ENCODE measurements around the gene POP4.

The POP4 gene

GRCh38 chr19:29577649-29577963, 28.5 kb upstream of the POP4 start:
- no peak for DNase-seq

- no peak for DNase-seq
Observed at GRCh38 chr19:29578349-29578748, 27.7 kb upstream of the POP4 start.

- DNase-seq = no peak
Observed at GRCh38 chr19:29579308-29579910, 26.7 kb upstream of the POP4 start.

- DNase-seq = no peak
Observed at GRCh38 chr19:29581398-29581797, 24.7 kb upstream of the POP4 start.

- no peak for DNase-seq
Observed at GRCh38 chr19:29583196-29583999, 22.7 kb upstream of the POP4 start.

- DNase-seq = no peak
Observed at GRCh38 chr19:29586401-29586800, 19.7 kb upstream of the POP4 start.

- DNase-seq = no peak
Observed at GRCh38 chr19:29587059-29587458, 19.0 kb upstream of the POP4 start.

- DNase-seq = no peak
Observed at GRCh38 chr19:29587518-29587986, 18.5 kb upstream of the POP4 start.

GRCh38 chr19:29588095-29588494, 18.0 kb upstream of the POP4 start:
- no peak for DNase-seq

- no peak for DNase-seq
Observed at GRCh38 chr19:29590278-29590677, 15.8 kb upstream of the POP4 start.

GRCh38 chr19:29591670-29592069, 14.4 kb upstream of the POP4 start:
- no peak for DNase-seq

GRCh38 chr19:29593869-29594268, 12.2 kb upstream of the POP4 start:
- DNase-seq = no peak

- DNase-seq = peak; percentile 89
Observed at GRCh38 chr19:29596080-29596727, 9.9 kb upstream of the POP4 start.

GRCh38 chr19:29596885-29597525, 9.1 kb upstream of the POP4 start:
- peak; percentile 83 for DNase-seq

GRCh38 chr19:29598036-29598435, 8.0 kb upstream of the POP4 start:
- no peak for DNase-seq

- DNase-seq = no peak
Observed at GRCh38 chr19:29598496-29598895, 7.6 kb upstream of the POP4 start.

GRCh38 chr19:29603308-29603707, 2.8 kb upstream of the POP4 start:
- DNase-seq = no peak

- no peak for DNase-seq
Observed at GRCh38 chr19:29606420-29606747, 301 bp downstream of the POP4 start.

GRCh38 chr19:29609636-29610035, 3.6 kb downstream of the POP4 start:
- DNase-seq = no peak

- no peak for DNase-seq
Observed at GRCh38 chr19:29610213-29610573, 4.1 kb downstream of the POP4 start.

GRCh38 chr19:29610574-29611271, 4.6 kb downstream of the POP4 start:
- DNase-seq = no peak

GRCh38 chr19:29612121-29612520, 6.0 kb downstream of the POP4 start:
- DNase-seq = no peak

Data from NCI-H187 treated with DMSO at 0.1 percent for 48 hours (cell line).